GM12874 (cell line): ENCODE data around the gene CPD.

Experiments used
- TF ChIP-seq, protein P1 (sequence below): IDR thresholded peaks from 2 replicates; pipeline ENCODE4 v1.5.1; 2011; ENCODE audit warnings: low read depth, mild to moderate bottlenecking, control low read depth, low read length, moderate library complexity; ENCODE audit not compliant: insufficient read depth

Gene CPD

DNA sequence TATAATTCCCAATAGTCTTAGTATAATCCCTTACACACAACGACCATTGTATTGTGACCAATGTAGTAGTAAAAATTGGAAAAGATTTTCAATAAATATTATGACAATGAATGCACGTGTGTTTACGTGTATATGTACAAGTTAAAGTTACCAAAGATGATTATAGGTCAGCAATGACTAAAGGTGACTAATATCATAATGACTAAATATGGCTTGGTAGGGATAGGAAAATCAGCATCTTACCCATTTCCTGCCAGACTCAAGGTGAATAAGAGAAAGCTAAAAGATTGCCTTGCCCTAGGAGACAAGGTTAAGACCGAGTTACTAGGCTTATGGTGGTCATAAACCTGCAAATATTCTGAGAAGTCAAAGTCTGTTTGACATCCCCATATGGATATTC lies 34.4 kb downstream of the CPD start:
- TF ChIP-seq, protein P1, sequence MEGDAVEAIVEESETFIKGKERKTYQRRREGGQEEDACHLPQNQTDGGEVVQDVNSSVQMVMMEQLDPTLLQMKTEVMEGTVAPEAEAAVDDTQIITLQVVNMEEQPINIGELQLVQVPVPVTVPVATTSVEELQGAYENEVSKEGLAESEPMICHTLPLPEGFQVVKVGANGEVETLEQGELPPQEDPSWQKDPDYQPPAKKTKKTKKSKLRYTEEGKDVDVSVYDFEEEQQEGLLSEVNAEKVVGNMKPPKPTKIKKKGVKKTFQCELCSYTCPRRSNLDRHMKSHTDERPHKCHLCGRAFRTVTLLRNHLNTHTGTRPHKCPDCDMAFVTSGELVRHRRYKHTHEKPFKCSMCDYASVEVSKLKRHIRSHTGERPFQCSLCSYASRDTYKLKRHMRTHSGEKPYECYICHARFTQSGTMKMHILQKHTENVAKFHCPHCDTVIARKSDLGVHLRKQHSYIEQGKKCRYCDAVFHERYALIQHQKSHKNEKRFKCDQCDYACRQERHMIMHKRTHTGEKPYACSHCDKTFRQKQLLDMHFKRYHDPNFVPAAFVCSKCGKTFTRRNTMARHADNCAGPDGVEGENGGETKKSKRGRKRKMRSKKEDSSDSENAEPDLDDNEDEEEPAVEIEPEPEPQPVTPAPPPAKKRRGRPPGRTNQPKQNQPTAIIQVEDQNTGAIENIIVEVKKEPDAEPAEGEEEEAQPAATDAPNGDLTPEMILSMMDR = no peak

DNA sequence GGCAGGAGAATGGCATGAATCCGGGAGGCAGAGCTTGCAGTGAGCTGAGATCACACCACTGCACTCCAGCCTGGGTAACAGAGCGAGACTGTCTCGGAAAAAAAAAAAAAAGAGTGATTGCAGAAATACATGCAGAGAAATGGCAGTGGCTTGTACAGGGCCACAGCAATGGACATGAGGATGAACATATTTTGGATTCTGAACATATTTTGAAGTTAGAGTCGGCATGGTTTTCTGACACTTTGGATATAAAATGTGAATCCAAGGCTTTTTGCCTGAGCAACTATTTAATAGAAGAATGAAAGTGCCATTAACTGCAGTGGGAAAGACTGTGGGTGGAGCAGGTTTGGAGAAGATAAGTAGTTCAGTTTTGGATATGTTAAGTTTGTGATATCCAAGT lies 35.8 kb downstream of the CPD start:
- TF ChIP-seq, protein P1 = no peak

- TF ChIP-seq, protein P1 = no peak
Measured at GRCh38 chr17:30415491-30415890, 36.8 kb downstream of the CPD start.

DNA sequence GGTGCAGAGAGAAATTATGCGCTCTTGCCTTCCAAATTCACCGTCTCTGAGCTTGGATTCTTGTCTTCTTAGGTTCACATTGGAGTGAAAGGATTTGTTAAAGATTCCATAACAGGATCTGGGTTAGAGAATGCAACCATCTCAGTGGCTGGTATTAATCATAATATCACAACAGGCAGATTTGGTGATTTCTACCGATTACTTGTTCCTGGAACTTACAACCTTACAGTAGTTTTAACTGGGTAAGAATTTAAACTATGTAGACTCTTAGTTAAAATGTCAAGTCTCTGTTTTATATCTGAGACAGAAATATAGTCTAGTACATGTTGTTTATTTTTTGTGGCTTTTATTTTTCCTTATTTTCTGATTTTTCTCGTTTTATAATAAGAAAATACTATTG lies 42.9 kb downstream of the CPD start:
- TF ChIP-seq, protein P1 = no peak

DNA sequence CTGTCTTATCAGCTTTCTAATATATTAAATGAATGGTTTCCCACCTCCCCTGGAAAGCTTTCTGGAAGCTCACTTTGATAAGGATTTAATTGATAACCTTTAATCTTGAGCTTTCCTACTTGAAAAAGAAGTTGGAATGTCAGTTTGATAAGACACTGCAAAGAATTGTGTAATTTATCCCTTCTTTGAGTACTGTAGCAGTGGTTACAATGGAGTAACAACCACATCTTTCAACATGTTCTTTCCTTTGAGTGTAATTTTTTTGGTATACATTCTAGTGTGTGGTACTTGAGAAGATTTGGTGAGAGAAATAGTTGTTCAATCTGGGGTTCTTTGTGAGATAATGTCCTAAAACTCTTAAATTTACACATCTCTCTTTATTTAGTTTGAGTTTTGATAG lies 43.4 kb downstream of the CPD start:
- TF ChIP-seq, protein P1 = no peak

- TF ChIP-seq, protein P1 = no peak
Measured at GRCh38 chr17:30424471-30424870, 45.7 kb downstream of the CPD start.

DNA sequence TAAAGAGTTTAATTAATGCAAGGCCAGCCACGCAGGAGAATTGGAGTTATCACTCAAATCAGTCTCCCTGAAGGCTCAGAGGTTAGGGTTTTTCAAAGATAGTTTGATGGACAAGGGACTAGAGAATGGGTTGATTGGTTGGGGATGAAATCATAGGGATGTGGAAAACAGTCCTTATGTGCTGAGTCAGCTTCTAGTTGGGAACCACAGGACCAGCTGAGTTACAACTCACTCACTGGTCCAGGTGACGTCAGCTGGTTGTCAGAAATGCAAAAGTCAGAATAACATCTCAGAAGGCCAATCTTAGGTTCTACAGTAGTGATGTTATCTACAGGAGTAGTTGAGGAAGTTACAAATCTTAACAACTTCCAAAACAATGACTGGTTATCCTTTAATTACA lies 47.6 kb downstream of the CPD start:
- TF ChIP-seq, protein P1 = no peak

DNA sequence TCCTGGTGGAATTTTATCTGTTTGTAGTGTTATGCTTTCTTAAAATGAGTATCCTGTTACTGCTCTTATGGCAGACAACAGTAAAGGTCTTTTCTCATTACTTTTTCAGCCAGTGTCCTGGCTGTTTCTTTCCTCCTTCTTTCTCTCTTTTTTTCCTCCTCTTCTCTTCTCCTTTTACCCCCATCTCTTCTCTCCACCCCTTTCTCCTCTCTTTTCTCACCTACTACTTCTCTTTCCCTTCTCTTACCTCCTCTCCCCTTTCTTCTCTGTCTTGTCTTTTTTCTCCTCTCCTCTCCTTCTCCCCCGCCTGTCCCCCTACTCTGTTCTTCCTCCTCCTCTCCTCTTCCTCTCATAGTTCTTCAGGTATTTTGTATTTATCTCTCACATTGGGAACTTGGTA lies 48.9 kb downstream of the CPD start:
- TF ChIP-seq, protein P1 = no peak
